ENCODE measurements around the gene CELSR1.
"Not testable (repeated sequence)": the region's sequence is repeated elsewhere in the genome, so short reads cannot be mapped to it uniquely, and the experiment has no call there.

The CELSR1 gene

DNA sequence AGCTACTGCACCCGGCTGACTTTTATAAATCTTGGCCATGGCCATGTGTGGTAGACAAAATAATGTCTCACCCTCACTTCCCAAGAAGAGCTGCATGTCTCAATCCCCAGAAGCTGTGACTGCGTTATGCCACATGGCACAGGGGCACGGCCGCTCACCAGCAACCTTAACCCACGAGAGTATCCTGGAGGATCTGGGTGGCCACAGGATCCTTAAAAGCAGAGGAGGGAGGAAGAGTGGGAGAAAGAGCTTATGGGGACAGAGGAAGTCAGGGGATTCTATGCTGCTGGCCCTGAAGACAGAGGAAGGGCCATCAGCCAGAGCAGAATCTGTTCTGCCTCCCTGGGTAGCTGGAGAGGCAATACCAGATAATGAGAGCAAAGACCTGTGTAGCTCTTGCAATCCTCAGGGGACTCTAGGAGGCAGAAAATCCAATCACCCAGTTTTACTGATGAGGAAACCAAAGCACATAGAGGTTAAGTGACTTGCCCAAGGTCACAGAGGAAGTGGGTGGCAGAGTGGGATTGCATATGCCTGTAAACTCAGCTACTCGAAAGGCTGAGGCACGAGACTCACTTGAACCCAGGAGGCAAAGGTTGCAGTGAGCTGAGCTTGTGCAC, 55.3 kb downstream of the CELSR1 start:
- DNase-seq (ENCODE audit: low read depth) = no peak

DNA sequence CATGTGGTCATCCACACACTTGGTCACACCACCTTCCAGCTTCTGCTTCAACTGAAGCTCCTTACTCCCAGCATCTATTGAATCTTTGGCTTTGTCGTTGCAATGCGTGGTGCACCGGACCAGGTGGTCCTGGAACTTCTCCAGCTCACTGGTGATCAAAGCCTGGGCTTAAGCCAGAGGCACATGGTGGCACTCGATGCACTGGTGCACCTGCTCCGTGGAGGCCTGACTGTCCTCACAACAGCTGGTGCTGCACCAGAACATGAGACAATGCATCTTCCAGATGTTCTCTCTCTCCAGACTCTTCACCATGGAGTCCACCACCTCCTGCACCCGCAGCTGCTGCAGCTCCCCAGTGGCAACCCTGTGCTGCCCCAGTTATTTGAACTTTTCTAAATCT, 56.0 kb downstream of the CELSR1 start:
- no peak for DNase-seq (ENCODE audit: low read depth)

DNA sequence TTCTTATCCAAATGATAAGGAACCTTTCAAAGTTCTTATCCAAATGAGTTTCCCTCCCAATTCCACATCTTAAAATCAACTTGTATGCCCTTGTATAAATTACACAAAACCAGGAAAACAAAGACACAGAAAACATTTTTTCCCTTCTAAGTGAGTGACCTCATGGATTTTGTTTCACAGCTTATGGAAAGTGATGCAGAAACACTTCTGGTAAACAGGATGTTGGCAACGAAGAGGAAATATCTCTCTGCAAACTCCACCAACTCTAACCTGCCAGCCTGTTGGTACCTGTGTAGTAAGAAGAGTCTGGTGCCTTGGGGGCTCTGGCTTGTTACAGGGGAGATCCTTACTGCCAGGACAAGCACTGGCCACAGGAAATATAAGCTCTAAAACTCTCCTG, 57.0 kb downstream of the CELSR1 start:
- no peak for DNase-seq (ENCODE audit: low read depth)

DNA sequence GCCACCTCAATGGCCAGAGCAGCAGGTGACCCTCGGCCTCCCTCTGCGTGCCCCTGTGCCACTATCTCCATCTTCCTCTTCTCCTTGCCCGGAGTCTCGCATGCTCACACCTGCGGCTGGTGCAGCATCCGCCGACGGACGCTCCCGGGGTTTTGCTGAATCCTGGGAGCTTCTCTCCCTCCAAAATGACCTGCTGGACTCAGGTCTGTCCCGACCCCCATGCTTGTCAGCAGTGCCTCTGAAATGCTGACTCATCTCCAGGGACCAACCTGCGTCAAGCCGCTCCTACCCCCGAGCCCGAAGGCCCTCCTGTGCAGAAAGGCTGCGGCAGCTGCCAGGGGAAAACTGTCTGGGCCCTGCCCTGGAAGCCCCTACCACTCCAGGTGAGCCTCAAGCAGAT, 58.4 kb downstream of the CELSR1 start:
- DNase-seq (ENCODE audit: low read depth) = no peak

DNA sequence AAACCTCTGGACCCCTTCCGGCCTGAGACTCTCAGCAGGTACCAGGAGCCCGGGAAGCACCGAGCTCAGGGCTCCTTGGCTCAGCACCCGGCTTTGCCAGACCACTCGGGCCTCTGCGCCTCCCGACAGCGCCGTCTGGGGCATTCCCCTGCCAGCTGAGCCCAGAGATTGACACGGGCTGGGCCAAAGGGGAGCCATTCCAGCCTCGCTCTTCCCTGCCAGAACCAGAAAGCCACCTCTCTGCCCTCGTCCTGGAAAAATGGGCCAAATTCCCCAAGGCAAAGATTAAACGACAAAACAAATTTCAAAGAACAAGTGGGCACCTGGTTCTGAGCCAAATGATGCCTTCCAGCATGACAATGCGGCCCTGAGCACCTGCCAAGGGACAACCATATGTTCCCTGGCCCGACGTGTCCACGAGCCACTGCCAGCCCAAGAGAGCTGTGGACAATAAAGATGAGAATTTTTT, 59.3 kb downstream of the CELSR1 start:
- DNase-seq (ENCODE audit: low read depth) = no peak

DNA sequence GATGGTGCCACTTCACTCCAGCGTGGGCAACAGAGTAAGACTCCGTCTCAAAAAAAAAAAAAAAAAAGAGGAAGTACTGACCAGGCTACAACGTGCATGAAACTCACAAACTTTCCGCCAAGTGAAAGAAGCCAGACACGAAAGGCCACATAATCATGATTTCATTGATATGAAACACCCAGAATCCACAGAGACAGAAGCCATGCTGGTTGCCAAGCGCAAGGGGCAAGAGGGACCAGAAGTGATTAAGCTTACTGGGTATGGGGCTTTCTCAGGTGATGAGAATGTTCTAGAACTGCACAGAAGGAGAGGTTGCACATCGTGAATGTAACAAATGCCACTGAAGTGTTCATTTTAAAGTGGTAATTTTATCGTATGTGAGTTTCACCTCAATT, 60.9 kb downstream of the CELSR1 start:
- no peak for DNase-seq (ENCODE audit: low read depth)

DNA sequence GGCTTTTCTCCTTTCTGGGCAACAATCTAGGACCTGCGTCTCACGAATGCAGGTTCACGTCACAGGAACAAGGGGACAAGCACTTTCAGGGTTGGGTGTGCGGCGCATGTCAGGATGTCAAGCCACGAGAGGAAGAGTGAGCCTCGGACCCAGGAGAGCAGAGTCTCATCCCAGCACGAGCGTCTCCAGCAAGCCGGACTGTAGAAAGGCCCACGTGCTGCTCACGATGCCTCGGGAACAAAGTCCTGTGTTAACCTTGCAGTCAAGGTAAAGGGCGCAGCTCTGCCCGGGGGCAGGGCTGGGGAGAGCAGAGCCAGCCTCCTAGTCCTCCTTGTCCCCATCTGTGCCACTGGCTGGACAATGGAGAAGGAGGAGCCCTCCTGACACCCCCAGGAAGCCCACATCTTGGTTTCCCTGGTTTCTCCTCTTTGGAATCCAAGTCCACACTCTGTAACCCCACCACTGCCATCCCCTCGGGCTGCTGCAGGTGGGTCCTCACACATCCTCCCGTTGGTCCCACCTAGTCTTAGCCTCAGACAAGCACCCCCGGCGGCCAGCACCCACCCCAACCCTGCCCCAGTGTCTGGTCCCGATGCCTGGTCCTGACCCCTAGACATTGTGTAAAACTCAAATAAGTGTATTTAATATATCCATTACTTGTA, 63.4 kb downstream of the CELSR1 start:
- no peak for DNase-seq (ENCODE audit: low read depth)

DNA sequence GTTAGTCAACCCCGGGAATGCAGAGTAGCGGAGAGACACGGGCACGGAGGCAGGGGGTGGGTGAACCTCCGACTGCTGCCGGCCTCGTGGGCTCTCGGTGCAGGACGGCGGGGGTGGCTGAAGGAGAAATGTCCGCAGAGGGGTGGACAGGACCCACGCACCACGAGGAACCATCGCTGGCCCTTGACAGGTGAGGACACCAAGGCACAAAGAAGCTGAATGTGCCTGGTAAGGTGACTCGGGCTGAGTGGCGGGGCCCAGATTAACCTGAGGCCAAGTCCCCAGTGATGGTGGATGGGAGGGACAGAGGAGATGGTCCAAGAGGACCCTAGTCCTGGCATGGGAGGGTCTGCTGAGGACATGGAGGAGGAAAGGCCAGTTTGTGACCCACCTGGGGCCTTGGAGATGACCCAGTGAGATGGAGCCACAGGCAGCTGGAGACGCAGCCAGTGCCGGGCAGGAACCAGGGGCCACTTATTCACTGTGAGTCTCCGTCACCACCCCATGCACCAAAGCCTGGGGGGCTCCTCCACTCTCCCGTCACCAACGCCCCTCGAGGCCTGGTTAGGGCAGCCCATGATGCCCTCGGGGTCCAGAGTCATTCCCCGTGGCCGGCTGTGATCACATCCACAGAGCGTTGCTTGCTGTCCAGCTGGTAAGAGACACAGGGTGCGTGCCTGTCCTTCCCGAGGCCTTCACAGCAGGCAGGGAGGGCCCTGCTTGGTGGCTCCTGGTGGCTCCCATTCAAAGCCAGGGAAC, 64.2 kb downstream of the CELSR1 start:
- DNase-seq (ENCODE audit: low read depth) = no peak

DNA sequence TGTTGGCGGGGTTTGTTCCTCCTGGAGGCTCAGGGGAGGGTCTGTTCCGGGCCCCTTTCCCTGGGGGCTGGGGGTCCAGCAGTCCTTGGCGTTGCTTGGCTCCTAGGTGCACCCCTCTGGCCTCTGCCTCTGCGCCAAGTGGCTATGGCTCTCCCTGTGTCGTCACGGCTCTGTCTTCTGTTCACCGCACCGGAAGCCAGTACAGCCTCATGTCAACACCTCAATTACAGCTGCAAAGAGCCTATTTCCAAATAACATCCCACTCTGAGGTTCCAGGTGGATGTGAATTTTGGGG, 64.8 kb downstream of the CELSR1 start:
- no peak for DNase-seq (ENCODE audit: low read depth)

DNA sequence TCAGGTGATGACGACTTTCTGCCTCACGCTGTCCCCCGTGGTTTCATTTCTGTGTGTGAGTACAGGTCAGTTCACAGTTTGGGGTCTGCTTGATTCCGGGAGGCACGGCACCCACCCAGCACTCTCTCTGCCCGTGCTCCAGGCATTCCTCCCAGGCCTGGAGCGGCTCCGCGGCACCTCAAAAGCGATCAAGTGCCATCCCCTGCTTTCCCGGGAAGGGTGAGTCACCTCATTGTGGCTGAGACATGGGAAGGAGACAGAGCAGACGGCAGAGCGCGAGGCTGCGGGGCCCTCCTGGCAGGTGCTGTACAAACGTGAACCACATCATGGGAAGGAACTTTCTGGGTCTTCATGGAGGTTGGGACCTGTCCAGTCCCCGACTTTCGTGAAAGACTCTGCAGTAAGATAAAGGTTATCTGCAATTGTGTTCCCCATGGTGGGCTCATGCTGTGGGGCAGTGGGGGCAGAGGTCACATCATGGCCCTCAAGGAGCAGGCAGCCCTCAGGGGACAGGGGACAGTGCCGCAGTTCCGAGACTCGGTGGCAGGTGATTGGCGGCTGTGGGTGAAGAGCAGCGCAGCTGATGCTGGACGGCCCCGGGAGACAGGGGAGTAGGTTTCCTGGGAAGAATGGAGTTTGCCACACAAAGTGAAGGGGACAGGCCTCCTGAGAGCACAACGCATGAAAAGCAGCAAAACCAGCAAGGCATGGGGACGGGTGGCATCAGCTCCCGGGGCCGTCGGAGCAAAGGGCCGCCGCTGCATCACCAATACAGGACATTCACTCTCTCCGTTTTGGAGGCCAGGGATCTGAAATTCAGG, 65.3 kb downstream of the CELSR1 start:
- no peak for DNase-seq (ENCODE audit: low read depth)

DNA sequence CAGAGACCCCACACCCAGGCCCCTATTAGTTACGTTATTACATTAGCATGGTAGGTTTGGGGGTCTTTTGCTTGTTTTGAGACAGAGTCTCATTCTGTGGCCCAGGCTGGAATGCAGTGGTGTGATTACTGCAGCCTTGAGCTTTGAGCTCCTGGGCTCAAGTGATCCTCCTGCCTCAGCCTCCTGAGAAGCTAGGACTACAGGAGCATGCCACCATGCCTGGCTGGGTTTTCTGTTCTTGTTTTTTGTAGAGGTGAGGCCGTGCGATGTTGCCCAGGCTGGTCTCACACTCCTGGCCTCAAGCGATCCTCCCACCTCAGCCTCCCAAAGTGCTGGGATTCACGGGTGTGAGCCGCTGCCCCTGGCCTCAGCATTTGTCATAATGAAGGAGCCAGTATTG, 66.1 kb downstream of the CELSR1 start:
- not testable (repeated sequence) for DNase-seq (ENCODE audit: low read depth)

DNA sequence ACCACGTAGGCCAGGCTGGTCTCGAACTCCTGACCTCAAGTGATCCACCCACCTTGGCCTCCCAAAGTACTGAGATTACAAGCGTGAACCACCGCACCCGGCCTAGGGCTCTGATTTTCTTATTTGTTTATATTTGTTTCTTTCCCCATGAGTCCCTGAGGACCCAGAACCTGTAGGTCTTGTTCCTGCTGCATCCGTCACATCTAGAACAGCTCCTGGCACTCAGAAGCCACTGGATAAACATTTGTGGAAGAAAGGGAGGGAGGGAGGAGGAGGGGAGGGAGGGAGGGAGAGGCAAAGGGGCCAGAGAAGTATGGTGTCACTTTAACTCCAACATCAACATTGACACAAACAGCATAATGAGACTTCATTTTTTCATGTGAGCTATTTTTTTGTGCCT, 67.7 kb downstream of the CELSR1 start:
- DNase-seq (ENCODE audit: low read depth) = no peak

DNA sequence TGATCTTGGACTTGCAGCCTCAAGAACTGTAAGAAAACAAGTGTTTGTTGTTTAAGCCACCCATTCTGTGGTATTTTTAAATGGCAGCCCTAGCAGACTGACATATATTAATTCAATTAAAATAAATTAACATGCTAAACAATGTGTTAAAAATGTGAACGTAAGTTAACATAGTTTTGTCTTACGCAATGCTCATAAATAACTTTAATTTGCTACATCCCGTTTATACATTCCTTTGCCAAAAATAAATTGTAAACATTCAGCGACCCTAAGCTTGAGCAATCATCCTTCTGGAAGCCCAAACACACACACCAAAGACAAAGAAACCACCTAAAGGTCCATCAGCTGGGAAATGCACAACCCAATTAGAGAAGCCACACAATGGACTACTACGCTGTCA, 70.4 kb downstream of the CELSR1 start:
- DNase-seq (ENCODE audit: low read depth) = no peak

DNA sequence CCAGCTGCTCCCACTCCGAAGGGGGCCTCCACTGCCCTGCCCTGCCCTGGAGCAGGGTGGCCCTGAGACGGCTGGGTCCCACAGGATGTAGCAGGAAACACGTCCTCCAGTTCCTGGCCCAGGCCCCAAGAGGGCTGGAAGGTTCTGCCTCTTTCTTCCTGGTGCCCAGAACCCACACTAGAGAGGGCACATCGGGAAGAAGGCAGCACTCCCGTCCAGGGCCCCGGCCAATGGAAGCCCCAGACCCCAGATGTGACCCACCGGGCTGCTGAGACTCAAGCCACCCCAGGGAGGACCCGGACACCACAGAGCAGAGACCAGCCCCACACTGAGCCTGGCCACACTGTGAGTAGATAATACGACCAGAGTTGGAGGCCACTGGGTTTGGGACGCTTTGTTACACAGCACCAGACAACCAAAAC, 71.2 kb downstream of the CELSR1 start:
- DNase-seq (ENCODE audit: low read depth) = no peak

DNA sequence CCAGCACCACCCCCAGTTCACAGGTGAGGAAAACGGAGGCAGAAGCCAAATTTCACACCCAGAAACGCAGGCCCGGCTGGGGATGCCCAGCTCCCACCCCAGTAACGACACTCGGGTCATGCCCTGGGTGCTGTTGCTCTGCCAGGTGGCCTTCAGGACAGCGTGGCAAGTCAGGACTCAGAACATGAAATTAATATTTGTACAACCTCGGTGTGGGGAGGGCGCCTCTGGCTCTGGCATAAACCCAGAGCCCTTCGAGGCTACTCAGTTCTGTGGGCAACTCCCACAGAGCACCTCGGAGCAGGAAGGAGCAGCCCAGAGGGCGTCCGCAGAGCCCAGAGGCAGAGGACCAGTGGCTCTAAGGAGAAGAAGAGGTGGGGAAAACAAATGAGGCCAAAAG, 71.6 kb downstream of the CELSR1 start:
- DNase-seq (ENCODE audit: low read depth) = no peak

DNA sequence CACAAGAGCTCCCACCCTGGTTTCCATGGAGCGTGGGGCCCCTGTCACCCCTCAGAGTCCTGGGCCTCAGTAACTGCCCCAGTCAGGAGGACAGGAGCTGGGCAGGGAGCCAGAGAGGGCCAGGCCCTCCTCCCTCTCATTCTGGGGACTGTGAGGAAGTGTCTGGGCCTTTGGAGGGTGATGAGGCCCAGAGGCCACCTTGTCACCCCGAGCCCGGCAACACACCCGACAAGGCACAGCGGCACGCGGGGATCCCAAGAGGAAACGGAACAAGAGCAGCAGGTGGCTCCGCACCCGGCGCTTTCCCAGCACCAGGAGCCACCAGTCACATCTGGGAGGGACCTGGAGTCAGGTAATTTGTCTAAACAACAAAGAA, 72.1 kb downstream of the CELSR1 start:
- DNase-seq (ENCODE audit: low read depth) = no peak

DNA sequence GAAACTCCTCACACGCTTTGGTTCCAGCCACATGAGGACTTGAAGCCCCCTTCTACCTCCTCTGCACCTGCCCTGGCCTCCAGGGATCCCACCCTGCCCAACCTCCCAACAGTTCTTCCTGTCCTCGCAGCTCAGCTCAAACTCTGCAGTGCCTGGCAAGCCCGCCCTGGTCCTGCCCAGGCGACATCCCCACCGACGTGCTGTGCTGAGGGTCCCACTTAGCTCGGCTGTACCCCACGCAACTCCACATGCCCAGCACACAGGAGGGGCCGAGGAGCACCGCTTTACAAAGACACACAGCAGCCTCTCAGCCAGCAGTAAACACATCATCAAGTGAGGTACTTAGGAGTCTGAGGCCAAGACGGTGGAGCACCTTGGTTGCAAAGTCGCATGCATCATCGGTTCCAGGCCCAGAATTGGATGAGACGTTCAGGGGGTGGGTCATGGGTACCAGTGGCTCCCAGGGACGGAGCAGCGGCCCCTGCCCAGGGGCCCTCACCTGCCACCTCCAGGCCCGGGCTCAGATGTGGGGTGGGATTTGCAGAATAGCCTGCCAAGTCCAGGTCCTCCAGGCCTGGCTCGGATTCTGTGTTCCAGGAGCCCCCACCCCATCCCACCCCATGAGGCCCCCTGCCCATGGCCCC, 72.6 kb downstream of the CELSR1 start:
- no peak for DNase-seq (ENCODE audit: low read depth)

DNA sequence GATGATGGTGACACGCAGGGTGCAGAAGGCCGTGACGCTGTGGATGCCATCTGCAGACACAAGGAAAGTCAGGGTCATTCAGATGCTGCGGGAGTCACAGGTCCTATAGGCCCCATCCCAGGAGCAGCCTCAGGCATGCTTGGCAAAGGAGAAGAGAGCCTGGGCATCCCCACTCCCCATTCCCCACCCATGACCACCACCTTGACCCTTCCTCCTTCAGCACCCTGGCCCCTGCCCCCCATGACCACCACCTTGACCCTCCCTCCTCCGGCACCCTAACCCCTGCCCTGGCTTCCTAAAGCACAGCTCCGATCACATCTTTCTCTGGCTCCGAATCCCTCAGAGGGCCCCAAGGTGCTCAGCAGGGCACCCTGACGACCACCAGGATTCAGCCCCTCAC, 73.1 kb downstream of the CELSR1 start:
- no peak for DNase-seq (ENCODE audit: low read depth)

DNA sequence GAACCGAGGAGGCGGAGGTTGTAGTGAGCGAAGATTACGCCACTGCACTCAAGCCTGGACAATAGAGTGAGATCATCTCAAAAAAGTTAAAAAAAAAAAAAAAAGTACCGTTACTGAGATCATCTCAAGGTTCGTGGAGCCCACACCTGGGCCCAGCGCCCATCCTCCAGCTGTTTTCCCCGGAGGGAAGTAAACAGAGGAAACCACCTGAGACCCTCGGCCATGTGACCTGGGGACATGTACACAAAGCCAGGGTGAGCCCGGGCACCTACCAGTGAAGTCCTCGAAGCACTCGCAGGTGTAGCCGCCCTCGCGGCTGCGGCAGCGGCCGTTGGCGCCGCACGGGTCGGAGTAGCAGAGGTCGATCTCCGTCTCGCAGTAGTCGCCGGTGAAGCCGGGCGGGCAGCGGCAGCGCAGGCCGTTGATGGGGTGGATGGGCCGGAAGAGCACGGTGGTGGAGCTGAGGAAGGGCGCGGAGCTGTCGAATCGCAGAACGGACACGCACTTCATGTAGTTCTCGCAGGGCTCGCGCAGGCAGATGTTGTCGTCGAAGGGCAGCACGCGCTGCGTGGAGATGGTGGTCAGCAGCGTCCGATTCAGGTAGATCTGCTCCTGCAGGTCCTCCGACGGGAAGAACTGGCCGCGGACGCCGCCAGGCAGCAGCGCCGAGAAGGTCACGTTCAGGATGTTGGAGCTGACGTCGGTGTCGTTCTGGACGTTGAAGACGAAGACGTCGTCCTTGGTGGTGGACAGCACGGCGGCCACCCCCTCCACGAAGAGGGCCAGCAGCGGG, 73.8 kb downstream of the CELSR1 start:
- DNase-seq (ENCODE audit: low read depth) = no peak

DNA sequence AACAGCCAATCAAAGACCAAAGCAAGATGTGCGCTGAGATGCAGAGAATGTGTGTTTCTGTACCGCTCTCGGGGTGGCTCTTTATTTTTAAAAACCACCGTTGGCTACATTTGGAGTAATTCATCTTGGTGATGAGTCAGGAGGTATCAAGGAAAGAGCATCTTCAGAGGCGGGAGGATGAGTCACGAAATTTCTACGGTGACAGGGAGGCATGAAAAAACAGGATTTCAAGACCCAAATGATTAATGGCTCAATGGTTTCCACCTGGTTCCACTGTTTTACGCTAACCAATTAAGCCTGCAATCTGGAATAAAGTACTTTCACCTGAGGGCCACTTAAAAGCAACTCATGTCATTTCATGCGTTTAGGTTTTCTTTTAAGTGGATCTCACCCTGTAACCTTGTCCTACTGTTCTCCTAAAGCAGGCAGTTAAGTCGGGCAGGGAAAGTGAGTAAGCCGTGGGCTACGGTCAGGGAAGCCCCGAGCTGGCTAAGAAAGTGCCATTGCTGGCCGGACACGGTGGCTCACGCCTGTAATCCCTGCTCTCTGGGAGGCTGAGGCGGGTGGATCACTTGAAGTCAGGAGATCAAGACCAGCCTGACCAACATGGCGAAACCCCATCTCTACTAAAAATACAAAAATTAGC, 74.6 kb downstream of the CELSR1 start:
- peak; percentile 67 for DNase-seq (ENCODE audit: low read depth)

Measured in iris pigment epithelial cell (primary cell).